ENCODE measurements around the gene TMEM204. TPM values are rescaled to one million over a fixed set of nuclear protein-coding genes. Genes with fewer than 3 reads are reported as not detected.

TMEM204 gene
- total and polyA plus RNA-seq, 10 of the 15 experiments (the other 5 are each of a cell fraction or from before 2014, with no cell fraction given) = 0.05 to 0.30 (median 0.18) TPM; not detected in 7

- in situ Hi-C loops (cut with MboI) (no loop called here), intact Hi-C loops (cut with micrococcal nuclease; ENCODE audit: unreplicated experiment) (no loop called here)
- Histone ChIP-seq H3K4me3 (no peak overlapping the region), H3K4me1 (ENCODE audit: control insufficient read depth, insufficient read depth, low read length) (no peaks in the 10 kb centered on the region), H3K27me3 (replicated peaks in 1 of 2; ENCODE audit: control insufficient read depth in 2 of 2, insufficient read depth in 2 of 2, low read length in 1 of 2) (no peaks in the 10 kb centered on the region), H3K27ac (ENCODE audit: control insufficient read depth, insufficient read depth) (no peak overlapping the region), H3K4me2 (ENCODE audit: control insufficient read depth, insufficient read depth) (no peak overlapping the region), H3K9ac (ENCODE audit: control insufficient read depth, insufficient read depth, low read length) (no peak overlapping the region), H4K20me1 (ENCODE audit: control insufficient read depth, insufficient read depth) (no peaks in the 10 kb centered on the region), H3K36me3 (ENCODE audit: control insufficient read depth in 2 of 2, insufficient read depth in 2 of 2, low read length in 1 of 2) (no peaks in the 10 kb centered on the region), H3K79me2 (ENCODE audit: control insufficient read depth, insufficient read depth, low read length) (no peaks in the 10 kb centered on the region), H2AFZ (ENCODE audit: control insufficient read depth, low read depth, low read length) (no peak overlapping the region), H3K9me3 (replicated peaks; ENCODE audit: control insufficient read depth, insufficient read depth, low read length) (no peaks in the 10 kb centered on the region; the same call in 2 of the 3 replicates)
- no peak for ATAC-seq
- SMC1A ChIA-PET (ENCODE audit: uncharacterized antibody, unreplicated experiment) = no interaction called here
- RAD21 ChIA-PET (ENCODE audit: unreplicated experiment) = no interaction called here
- no peak for TF ChIP-seq PKNOX1 (IDR thresholded peaks at IDR 0.05)
- TF ChIP-seq, protein P1, sequence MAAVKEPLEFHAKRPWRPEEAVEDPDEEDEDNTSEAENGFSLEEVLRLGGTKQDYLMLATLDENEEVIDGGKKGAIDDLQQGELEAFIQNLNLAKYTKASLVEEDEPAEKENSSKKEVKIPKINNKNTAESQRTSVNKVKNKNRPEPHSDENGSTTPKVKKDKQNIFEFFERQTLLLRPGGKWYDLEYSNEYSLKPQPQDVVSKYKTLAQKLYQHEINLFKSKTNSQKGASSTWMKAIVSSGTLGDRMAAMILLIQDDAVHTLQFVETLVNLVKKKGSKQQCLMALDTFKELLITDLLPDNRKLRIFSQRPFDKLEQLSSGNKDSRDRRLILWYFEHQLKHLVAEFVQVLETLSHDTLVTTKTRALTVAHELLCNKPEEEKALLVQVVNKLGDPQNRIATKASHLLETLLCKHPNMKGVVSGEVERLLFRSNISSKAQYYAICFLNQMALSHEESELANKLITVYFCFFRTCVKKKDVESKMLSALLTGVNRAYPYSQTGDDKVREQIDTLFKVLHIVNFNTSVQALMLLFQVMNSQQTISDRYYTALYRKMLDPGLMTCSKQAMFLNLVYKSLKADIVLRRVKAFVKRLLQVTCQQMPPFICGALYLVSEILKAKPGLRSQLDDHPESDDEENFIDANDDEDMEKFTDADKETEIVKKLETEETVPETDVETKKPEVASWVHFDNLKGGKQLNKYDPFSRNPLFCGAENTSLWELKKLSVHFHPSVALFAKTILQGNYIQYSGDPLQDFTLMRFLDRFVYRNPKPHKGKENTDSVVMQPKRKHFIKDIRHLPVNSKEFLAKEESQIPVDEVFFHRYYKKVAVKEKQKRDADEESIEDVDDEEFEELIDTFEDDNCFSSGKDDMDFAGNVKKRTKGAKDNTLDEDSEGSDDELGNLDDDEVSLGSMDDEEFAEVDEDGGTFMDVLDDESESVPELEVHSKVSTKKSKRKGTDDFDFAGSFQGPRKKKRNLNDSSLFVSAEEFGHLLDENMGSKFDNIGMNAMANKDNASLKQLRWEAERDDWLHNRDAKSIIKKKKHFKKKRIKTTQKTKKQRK (IDR thresholded peaks at IDR 0.05; ENCODE audit: low read depth, low read length) = no peak
- no peak for TF ChIP-seq SUPT20H (IDR thresholded peaks at IDR 0.05; ENCODE audit: borderline replicate concordance, control insufficient read depth, low read depth, low read length)
- no peak for TF ChIP-seq EP300 (IDR thresholded peaks at IDR 0.05; ENCODE audit: borderline replicate concordance in 1 of 2, control insufficient read depth in 1 of 2, low read depth in 2 of 2, low read length in 2 of 2)
- TF ChIP-seq, protein P2, sequence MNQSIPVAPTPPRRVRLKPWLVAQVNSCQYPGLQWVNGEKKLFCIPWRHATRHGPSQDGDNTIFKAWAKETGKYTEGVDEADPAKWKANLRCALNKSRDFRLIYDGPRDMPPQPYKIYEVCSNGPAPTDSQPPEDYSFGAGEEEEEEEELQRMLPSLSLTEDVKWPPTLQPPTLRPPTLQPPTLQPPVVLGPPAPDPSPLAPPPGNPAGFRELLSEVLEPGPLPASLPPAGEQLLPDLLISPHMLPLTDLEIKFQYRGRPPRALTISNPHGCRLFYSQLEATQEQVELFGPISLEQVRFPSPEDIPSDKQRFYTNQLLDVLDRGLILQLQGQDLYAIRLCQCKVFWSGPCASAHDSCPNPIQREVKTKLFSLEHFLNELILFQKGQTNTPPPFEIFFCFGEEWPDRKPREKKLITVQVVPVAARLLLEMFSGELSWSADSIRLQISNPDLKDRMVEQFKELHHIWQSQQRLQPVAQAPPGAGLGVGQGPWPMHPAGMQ (IDR thresholded peaks at IDR 0.05; ENCODE audit: borderline replicate concordance) = no peak
- TF ChIP-seq, protein P3, sequence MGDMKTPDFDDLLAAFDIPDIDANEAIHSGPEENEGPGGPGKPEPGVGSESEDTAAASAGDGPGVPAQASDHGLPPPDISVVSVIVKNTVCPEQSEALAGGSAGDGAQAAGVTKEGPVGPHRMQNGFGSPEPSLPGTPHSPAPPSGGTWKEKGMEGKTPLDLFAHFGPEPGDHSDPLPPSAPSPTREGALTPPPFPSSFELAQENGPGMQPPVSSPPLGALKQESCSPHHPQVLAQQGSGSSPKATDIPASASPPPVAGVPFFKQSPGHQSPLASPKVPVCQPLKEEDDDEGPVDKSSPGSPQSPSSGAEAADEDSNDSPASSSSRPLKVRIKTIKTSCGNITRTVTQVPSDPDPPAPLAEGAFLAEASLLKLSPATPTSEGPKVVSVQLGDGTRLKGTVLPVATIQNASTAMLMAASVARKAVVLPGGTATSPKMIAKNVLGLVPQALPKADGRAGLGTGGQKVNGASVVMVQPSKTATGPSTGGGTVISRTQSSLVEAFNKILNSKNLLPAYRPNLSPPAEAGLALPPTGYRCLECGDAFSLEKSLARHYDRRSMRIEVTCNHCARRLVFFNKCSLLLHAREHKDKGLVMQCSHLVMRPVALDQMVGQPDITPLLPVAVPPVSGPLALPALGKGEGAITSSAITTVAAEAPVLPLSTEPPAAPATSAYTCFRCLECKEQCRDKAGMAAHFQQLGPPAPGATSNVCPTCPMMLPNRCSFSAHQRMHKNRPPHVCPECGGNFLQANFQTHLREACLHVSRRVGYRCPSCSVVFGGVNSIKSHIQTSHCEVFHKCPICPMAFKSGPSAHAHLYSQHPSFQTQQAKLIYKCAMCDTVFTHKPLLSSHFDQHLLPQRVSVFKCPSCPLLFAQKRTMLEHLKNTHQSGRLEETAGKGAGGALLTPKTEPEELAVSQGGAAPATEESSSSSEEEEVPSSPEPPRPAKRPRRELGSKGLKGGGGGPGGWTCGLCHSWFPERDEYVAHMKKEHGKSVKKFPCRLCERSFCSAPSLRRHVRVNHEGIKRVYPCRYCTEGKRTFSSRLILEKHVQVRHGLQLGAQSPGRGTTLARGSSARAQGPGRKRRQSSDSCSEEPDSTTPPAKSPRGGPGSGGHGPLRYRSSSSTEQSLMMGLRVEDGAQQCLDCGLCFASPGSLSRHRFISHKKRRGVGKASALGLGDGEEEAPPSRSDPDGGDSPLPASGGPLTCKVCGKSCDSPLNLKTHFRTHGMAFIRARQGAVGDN (IDR thresholded peaks at IDR 0.05) = no peak
- TF ChIP-seq SMAD5 (IDR thresholded peaks at IDR 0.05; ENCODE audit: low read depth) = no peak
- no peak for TF ChIP-seq KLF5 (IDR thresholded peaks at IDR 0.05; ENCODE audit: partially characterized antibody)
- TF ChIP-seq PAX8 (IDR thresholded peaks at IDR 0.05) = no peak
- no peak for TF ChIP-seq PBX3 (IDR thresholded peaks at IDR 0.05; ENCODE audit: insufficient replicate concordance, low read depth, low read length)
- no peak for TF ChIP-seq ZNF622 (IDR thresholded peaks at IDR 0.05)
- POLR2A ChIA-PET = no interaction called here
- no peak for DNase-seq (ENCODE audit: low read depth, low spot score)
- CTCF ChIA-PET = no interaction called here
- no TSS peak for BruUV-seq (replicated peaks)
- no peak for FAIRE-seq
- 94% methylated on average over 6 of the region's 6 CpGs for WGBS (ENCODE audit: insufficient coverage, insufficient replicate concordance, low lambda C conversion rate, missing lambda C conversion rate)
These were observed 47.5 kb downstream of the TMEM204 start for GRCh38 chr16:1580956-1581355.
